HG03066 (cell line): ENCODE measurements around the gene TBC1D28.
A peak's percentile ranks its signal among the peaks of the same experiment; 100 is the strongest.
"Not testable (repeated sequence)": the region's sequence is repeated elsewhere in the genome, so short reads cannot be mapped to it uniquely, and the experiment has no call there.

ENCODE experiments used
- ATAC-seq: cut with Tn5 transposase; IDR thresholded peaks from one replicate; pipeline ENCODE4 v1.9.1; 2021; ENCODE audit warnings: low read depth; ENCODE audit not compliant: unreplicated experiment

Gene TBC1D28

GRCh38 chr17:18644291-18644690, at the start of gene TBC1D28:
Gene TBC1D28, minus strand, starts transcription at chr17:18644391. Its CDS starts 3,039 bp downstream, at chr17:18641352.
- not testable (repeated sequence) for ATAC-seq

DNA sequence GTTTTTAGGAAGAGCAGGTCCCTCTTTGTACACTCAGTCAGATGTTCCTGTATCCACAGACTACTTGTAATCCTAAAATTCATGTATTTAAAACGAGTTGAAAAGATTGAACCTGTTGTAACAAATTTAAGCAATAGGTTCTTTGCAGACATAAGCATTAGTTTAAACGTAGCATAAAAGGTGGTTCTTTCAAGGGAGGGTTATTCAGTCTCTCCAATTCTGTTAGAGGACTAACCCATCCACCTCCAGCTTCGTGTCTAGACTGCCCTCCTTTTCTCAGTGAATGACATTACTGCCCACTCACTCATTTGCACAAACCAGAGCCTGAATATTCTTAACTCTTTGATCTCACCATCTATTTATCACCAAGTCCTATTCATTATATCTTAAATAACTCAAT, 38.5 kb upstream of the TBC1D28 start:
- not testable (repeated sequence) for ATAC-seq

DNA sequence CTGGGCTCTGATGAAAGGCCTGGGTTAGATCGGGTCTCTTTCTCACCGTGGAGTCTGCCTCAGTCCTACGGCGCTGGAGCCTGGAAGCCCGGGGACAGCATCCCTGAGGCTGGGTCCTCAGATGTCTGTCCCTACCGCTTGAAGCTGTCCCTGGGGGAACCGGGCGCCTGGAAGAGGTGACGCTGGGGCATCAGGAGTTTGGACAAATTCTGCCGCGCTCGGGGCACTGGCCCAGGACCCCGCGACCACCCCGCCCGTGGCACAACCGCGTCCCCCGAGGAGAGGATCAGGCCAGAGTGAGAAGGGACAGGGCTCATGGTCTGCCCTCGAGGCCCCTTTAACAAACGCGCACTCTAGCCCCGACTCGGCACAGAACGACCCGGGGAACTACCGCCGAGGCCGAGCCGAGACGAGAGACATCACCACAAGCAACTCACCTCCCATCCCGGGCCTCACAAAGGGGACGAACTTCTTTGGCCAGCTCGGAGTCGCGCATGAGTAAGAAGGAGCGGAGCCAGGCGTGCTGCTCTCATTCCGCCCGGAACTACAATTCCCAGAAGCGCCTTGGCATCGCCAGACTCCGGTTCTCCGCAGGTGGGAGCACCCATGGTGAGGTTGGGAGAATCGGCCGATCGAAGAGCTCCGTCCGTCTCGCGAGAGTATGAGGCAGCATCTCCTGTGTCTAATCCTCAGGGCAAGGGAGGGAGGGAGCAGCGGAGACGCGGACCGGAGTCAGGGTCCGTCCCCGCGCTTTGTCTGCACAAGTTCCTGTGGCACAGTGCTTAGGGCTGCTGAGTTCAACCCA, 37.8 kb upstream of the TBC1D28 start, which contains the start of gene FOXO3B:
Gene FOXO3B, minus strand, starts transcription at position 548 of the 805 bp plus-strand sequence. CDS start 663 bp downstream, outside the sequence.
- ATAC-seq = peak; percentile 90

DNA sequence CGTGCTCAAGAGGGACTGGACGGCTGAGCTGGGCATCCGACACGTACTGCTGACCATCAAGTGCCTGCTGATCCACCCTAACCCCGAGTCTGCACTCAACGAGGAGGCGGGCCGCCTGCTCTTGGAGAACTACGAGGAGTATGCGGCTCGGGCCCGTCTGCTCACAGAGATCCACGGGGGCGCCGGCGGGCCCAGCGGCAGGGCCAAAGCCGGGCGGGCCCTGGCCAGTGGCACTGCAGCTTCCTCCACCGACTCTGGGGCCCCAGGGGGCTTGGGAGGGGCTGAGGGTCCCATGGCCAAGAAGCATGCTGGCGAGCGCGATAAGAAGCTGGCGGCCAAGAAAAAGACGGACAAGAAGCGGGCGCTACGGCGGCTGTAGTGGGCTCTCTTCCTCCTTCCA, 33.2 kb upstream of the TBC1D28 start:
- ATAC-seq = not testable (repeated sequence)

DNA sequence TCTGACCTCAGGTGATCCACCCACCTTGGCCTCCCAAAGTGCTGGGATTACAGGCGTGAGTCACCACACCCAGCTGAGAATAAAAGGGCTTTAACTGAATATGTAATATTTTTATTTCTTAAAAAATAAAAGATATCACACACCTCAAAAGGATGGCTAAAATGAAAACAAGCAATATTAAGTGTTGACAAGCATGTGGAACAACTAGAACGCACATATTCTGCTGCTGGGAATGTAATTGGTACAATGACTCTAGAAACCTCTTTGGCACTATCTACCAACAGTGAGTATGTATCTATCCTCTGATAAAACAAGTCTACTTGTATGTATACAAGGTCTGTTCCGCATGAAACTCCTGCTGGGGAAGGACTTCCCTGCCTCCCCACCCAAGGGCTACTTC, 32.7 kb upstream of the TBC1D28 start:
- not testable (repeated sequence) for ATAC-seq

GRCh38 chr17:18672395-18673227, 28.4 kb upstream of the TBC1D28 start:
- not testable (repeated sequence) for ATAC-seq

GRCh38 chr17:18668625-18669024, 24.4 kb upstream of the TBC1D28 start:
- ATAC-seq = not testable (repeated sequence)

- not testable (repeated sequence) for ATAC-seq
Measured at GRCh38 chr17:18667535-18667934, 23.3 kb upstream of the TBC1D28 start.

DNA sequence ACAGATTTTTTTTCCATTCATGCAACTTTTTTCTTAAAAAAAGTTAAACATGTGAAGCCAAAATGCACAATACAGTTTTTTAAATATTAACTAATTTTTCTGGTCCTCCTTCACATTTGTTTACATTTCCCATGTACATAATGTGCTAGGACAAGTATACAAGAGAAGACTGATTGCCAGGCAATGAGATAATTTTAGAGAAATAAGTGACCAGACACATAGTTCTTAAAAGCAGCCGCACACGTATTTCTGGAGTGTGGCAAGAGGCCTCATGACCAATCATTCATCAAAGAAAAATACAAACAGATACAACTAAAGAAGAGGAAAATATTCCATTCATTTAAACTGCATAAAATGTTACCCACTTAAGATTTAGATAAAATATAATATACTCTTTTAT, 22.1 kb upstream of the TBC1D28 start:
- not testable (repeated sequence) for ATAC-seq

DNA sequence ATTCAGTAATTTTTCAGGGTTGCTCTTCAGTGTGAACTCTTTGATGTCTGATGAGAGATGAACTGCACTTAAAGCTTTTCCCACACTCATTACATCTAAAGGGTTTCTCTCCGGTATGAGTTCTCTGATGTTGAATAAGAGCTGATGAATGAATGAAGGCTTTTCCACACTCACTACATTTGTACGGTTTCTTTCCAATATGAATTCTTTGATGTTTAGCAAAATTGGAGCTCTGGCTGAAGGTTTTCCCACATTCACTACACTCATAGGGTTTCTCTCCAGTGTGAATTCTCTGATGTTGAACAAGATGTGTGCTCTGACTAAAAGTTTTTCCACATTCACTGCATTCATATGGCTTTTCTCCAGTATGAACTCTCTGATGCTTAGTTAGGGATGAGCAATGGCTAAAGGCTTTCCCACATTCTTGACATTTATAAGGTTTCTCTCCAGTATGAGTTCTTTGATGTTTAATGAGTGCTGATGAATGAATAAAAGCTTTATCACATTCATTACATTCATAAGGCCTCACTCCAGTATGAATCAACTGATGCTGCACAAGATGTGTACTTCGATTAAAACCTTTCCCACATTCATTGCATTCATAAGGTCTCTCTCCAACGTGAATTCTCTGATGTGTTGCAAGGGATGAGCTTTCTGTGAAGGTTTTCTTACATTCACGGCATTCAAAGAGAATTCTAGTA, 17.9 kb upstream of the TBC1D28 start:
- ATAC-seq = not testable (repeated sequence)

- ATAC-seq = not testable (repeated sequence)
Measured at GRCh38 chr17:18650094-18650493, 5.9 kb upstream of the TBC1D28 start.

DNA sequence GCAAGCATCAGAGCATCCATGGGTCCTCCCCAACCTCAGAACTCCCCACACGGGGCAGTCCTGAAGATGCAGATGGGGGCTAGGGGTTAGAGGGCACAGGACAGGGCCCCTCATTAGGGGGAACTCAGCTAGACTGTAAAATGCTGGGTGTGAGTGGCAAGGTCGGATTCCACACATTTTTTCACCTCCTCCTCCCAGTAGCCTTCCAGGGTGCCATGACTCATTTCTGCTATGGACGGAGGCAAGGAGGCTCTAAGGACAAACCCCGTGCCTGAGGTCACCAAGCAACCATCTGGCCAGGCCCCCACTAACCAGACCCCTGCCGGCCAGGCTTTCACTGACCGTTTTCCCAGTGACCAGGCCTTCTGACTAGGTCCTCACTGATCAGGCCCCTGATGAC, 1.1 kb downstream of the TBC1D28 start:
- not testable (repeated sequence) for ATAC-seq

- not testable (repeated sequence) for ATAC-seq
Measured at GRCh38 chr17:18638357-18638756, 5.8 kb downstream of the TBC1D28 start.

GRCh38 chr17:18636237-18636636, 8.0 kb downstream of the TBC1D28 start:
- ATAC-seq = not testable (repeated sequence)

DNA sequence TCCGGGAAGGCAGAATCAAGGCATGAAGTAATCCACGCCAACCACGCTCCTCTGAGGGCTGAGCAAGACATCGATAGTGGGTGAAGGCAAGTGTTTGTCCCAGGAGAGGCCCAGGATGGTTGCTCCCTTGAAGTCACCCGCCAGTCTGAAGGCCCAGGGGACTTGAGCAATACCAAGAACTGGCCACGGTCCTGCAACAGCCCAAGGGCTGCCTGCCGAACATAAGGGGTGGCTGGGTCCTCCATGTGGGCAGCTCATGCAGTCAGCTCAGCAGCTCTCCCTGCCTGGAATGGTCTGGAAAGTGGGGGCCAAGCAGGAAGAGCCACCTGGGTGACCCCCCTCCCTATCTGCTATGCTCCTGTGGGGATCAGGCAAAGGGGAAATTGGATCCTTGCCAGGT, 8.4 kb downstream of the TBC1D28 start:
- ATAC-seq = not testable (repeated sequence)

DNA sequence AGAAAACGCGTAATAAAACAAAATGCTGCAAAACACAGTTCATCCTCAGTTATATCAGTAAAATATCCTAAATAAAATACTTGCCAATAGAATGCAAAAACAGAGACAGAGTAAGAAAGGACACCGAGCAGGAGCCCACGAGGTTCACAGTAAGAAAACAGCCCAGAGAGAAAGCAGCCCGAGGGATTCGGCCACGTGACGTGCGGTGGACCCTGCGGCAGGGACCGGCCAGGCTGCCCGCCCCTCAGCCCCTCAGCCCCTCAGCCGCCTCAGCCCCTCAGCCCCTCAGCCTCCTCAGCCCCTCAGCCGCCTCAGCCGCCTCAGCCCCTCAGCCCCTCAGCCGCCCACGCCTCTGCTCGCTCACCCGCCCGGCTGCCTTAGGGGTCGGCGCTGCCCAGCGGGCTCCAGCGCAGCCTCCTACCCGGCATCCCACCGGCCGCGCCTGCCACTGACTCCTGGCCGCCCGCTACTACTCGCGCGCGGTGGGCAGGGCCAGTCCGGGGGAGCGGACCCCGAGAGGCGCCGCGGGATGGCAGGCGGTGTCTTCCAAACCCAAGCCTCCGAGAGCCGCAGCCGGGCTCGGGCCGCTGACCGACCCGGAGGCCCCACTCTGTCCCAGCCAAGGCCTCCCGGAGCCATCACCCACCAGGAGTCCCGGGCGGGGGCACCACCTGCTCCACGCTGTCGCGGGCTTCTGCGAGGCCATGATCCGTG, 9.5 kb downstream of the TBC1D28 start:
- not testable (repeated sequence) for ATAC-seq

- no peak for ATAC-seq
Measured at GRCh38 chr17:18626152-18626870, 17.9 kb downstream of the TBC1D28 start.

DNA sequence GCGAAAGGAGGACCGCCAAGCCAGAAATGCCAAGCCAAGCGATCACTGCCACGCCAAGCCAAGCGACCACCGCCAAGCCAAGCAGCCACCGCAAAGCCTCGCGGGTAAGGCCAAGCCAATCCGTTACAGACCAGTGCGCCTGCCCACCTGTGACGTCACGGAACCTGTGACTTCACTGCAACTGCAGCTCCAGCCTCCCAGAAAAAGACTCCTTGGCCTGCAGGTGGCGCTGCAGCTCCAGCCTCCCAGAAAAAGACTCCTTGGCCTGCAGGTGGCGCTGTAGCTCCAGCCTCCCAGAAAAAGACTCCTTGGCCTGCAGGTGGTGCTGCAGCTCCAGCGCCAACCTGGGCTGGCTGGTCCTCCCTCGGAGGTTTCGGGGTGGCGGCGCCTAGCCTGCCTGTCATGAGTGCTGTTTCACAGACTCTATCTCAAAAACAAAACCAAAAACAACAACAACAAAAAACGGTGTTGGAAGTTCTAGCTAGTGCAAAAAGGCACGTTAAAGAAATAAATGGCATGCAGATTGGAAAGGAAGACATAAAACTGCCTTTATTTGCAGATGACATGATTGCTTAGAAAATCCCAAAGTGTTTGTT, 18.6 kb downstream of the TBC1D28 start:
- not testable (repeated sequence) for ATAC-seq
